Erythroblast (primary cell): ENCODE results near the gene FARP1.

Experiments
- GATA1 ChIP-seq: IDR thresholded peaks from 2 replicates; pipeline ENCODE4 v1.6.1; 2011; ENCODE audit warnings: low read depth, mild to moderate bottlenecking, control low read depth, low read length, moderate library complexity
- POLR2A ChIP-seq: IDR thresholded peaks from 2 replicates; pipeline ENCODE4 v1.6.1; 2011; ENCODE audit warnings: mild to moderate bottlenecking, low read length

DNA sequence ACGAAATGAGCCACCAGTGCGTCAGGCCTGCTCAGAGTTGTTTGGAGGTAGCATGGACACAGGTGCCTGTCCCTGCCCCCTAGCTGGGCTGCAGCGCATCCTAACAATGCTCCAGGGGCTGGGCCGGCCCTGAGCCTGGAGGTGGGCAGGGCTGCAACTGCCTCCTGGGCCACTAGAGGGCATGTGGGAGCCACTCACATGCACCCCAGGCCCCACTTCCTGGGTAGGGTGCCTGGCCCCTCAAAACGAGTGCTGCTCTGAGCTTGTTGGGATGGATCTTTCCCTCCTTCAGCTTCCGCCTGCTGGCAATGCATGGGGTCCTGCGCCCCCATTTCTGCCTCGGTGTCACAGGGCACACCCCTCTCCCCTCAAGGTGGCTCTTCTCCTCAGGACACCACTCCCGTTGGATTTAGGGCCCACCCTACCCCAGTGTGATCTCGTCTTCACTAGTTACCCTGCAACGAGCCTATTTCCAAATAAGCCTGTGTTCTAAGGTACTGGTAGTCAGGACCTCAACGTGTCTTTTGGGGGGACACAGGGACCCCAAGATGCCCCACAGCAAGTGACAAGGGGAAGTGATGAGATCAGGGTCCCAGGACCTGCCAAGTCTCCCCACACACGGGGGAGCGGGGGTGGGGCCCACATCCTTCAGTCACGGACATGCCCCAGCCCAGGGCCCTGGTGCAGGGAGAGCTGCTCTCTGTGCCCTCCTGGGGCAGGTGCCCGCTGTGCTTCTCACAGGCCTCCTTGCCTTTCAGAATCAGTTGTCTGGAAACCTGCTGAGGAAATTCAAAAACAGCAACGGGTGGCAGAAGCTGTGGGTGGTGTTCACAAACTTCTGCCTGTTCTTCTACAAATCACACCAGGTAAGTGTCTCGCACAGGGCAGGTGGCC lies 302.7 kb downstream of the FARP1 start:
- TF ChIP-seq POLR2A (no peak), GATA1 (no peak)
